HL-60/S4 (cell line): Measurements from ENCODE around the gene ADGRG1.
"Not testable (repeated sequence)": the region's sequence is repeated elsewhere in the genome, so short reads cannot be mapped to it uniquely, and the experiment has no call there.

Experiments
- in situ Hi-C: fragments of 300-500 bp; cut with MboI; formaldehyde crosslinking; loops from 2 replicates; pipeline ENCODE4 v1.14.3; 2022; ENCODE audit warnings: low sequenced_read_pairs

The ADGRG1 gene

GRCh38 chr16:57661936-57662906, 33.8 kb downstream of the ADGRG1 start:
- in situ Hi-C loops: no loop called here

DNA sequence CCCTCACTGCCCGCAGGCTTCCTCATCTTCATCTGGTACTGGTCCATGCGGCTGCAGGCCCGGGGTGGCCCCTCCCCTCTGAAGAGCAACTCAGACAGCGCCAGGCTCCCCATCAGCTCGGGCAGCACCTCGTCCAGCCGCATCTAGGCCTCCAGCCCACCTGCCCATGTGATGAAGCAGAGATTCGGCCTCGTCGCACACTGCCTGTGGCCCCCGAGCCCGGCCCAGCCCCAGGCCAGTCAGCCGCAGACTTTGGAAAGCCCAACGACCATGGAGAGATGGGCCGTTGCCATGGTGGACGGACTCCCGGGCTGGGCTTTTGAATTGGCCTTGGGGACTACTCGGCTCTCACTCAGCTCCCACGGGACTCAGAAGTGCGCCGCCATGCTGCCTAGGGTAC, 35.0 kb downstream of the ADGRG1 start:
- in situ Hi-C loops: no loop called here

DNA sequence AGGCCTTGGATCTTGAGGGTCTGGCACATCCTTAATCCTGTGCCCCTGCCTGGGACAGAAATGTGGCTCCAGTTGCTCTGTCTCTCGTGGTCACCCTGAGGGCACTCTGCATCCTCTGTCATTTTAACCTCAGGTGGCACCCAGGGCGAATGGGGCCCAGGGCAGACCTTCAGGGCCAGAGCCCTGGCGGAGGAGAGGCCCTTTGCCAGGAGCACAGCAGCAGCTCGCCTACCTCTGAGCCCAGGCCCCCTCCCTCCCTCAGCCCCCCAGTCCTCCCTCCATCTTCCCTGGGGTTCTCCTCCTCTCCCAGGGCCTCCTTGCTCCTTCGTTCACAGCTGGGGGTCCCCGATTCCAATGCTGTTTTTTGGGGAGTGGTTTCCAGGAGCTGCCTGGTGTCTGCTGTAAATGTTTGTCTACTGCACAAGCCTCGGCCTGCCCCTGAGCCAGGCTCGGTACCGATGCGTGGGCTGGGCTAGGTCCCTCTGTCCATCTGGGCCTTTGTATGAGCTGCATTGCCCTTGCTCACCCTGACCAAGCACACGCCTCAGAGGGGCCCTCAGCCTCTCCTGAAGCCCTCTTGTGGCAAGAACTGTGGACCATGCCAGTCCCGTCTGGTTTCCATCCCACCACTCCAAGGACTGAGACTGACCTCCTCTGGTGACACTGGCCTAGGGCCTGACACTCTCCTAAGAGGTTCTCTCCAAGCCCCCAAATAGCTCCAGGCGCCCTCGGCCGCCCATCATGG, 35.7 kb downstream of the ADGRG1 start:
- in situ Hi-C loops: no loop called here

GRCh38 chr16:57664662-57665025, 36.2 kb downstream of the ADGRG1 start:
- in situ Hi-C loops: no loop called here

DNA sequence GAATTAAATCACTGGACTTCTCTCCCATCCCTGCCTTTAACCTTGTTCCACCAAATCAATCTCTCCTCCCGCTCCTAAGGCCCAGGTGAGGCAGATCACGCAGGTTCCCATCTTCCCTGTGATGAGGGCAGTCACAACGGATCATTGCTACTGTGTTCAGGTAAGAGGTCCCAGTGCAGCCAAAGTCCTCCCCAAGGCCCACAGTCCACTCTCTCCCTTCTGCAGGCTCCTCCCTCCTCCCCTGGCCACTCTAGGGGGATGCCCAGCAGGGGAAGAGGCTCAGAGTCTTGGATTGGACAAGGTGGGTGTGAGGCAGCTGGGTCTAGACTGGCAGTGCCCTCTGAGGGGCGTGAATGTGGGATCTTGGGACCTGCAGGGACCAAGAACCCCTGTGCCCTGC, 37.1 kb downstream of the ADGRG1 start:
- in situ Hi-C loops: no loop called here

GRCh38 chr16:57666353-57667047, 38.1 kb downstream of the ADGRG1 start:
- in situ Hi-C loops: no loop called here

- in situ Hi-C loops: no loop called here
Measured at GRCh38 chr16:57667048-57667525, 38.7 kb downstream of the ADGRG1 start.

DNA sequence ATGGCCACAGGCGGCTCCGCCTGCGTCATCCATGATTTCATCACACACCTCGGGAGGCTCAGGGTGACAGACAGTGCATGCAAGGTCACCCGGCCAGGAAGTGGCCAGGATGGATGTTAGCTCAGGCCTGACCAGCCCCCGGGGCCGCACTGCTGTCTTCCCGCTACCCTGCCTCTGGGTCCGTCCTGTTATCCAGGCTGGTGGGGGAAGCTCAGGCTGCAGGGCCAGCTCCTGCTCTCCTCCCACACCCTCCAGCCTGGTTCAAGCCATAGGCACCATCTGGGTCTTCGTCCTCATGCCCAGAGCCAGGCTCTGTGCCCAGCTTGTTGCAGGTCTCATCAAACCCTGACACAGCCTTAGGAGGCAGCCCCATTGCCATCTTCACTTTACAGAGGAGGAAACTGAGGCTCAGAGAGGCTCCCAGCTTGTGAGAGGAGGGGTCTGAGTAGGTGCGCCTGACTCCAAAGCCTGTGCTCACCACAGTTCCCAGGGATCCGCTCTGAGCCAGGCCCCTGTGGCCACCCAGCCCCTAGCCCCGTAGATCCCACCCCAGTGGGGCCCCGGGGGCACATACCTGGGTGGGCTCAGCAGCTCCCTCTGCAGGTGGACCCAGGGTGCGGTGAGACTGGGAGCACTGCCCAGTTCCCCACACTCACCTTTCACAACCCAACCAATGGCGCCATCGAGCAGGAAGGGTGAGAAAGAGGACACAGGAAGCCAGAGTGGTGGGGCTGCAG, 39.3 kb downstream of the ADGRG1 start:
- in situ Hi-C loops: no loop called here

GRCh38 chr16:57668263-57668571, 39.8 kb downstream of the ADGRG1 start, which contains the start of gene ADGRG3:
Gene ADGRG3, plus strand, starts transcription at chr16:57668306. Its CDS starts 42 bp downstream, at chr16:57668348.
- in situ Hi-C loops: no loop called here

DNA sequence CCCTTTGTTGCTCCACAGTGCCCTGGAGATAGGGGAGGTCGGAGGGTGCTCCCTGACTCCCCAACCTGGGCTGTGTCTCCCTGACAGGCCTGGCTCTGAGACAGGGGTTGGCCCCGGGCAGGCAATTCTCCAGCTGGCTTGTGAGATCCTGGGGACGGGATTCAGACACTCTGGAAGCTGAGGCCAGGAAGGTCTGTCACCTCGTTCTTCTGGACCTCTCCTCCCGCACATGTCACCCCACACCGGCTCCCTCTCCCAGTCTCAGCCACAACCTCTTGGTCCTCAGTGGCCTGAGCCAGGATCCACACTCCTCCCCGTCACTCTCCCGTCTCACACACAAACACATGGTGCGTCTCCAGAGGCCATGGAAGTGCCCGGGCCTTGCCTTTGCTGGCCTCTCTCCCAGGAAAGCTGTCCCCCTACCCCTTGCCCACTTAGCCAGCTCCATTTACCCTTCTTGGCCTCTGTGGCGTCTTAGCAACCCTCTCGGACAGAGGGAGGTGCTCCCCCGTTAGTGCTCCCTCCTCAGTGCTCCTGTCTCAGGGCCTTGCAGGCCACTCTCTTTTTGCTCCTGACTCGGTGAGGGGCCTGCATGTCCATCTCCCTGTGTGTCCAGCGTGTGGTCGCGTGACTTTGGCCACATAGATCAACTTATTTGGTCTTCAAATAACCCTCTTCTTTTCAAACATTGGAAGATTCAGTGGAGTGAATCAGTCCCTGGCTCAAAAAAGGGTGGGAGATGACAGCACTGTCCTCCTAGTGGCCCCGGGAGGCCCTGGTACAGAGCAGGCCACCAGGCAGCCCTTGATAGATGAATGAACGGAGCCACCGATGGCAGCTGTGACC, 40.4 kb downstream of the ADGRG1 start:
- in situ Hi-C loops: no loop called here

GRCh38 chr16:57669476-57670162, 41.2 kb downstream of the ADGRG1 start:
- in situ Hi-C loops: no loop called here

DNA sequence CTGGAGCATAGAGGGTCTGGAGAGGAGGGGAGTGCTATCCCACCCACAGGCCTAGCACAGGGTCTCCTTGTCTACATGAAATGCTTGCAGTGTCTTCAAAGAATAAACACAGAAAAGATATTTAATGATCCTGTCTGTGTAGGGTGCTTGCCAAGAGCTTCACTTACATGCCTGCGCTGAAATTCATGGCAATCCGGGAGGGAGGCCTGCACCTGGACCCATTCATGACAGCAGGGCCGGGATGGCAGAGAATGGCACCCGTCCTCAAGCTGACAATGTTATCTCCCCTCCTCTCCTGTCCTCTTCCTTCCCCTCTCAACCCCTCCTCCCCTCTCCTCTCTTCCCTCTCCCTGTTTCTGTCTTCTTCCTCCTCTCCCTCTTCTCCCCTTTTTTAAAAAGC, 41.8 kb downstream of the ADGRG1 start:
- in situ Hi-C loops: no loop called here

GRCh38 chr16:57671451-57671850, 43.0 kb downstream of the ADGRG1 start:
- in situ Hi-C loops: not testable (repeated sequence)

- in situ Hi-C loops: no loop called here
Measured at GRCh38 chr16:57672416-57672815, 44.0 kb downstream of the ADGRG1 start.

DNA sequence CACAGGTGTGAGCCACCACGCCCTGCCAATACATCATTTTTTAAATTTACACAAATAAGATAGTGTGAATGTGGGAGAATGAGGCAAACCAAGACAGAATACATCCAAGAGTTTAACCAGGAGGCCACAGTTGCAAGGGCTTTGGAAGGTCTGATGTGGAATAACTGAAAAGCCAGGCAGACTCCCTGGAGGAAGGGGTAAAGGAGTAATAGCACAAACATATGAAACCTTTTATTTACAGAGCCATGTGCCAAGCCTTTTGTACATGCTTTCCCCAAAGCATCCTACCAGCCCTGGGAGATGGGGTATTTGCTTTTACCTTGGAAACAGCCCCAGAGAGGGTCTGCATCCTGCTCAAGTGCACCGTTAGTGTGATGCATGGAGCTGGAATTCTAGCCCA, 44.4 kb downstream of the ADGRG1 start:
- in situ Hi-C loops: no loop called here

- in situ Hi-C loops: no loop called here
Measured at GRCh38 chr16:57675741-57676551, 47.5 kb downstream of the ADGRG1 start.

DNA sequence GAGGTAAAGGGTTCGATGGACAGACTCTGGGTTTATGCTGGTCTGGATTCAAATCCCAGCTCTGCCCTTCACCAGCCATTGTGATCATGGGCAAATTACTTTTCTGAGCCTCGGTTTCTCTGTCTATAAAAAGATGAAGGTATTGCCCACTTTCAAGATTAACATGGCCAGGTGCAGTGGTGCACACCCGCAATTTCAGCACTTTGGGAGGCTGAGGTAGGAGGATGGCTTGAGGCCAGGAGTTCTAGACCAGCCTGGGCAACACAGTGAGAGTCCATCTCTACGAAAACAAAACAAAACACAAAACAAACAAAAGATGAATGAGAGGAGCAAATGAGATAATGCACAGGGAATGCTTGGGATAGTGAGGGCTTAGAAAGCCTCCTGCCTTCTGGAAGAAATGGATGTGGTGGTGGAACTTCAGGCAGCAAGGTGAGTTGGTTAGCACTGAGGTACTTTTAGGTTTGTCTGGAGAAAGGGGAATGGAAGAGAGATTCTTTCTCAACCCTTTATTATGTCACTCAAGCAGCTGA, 48.2 kb downstream of the ADGRG1 start:
- in situ Hi-C loops: no loop called here
